Nephron progenitor cell (in vitro differentiated cells): ENCODE data around the gene GRPEL1.

Source experiments
- DNase-seq: peaks from one replicate; pipeline ENCODE4 v3.0.0; 2021
- H3K27ac Mint-ChIP-seq: 2 replicates; pipeline ENCODE4 v1.8.0; 2021; ENCODE audit warnings: mild to moderate bottlenecking, moderate library complexity, mixed read lengths
- H3K27me3 Mint-ChIP-seq: 2 replicates; pipeline ENCODE4 v1.8.0; 2021; ENCODE audit warnings: mild to moderate bottlenecking, low read depth, mixed read lengths; ENCODE audit not compliant: poor library complexity
- H3K36me3 Mint-ChIP-seq: 2 replicates; pipeline ENCODE4 v1.8.0; 2021; ENCODE audit warnings: low read depth, mixed read lengths
- H3K4me1 Mint-ChIP-seq: 2 replicates; pipeline ENCODE4 v1.8.0; 2021; ENCODE audit warnings: mixed read lengths
- H3K4me3 Mint-ChIP-seq: 2 replicates; pipeline ENCODE4 v1.8.0; 2021; ENCODE audit warnings: mild to moderate bottlenecking, moderate library complexity, mixed read lengths
- H3K9me3 Mint-ChIP-seq: 2 replicates; pipeline ENCODE4 v1.8.0; 2021; ENCODE audit warnings: mild to moderate bottlenecking, moderate library complexity, mixed read lengths
- TF ChIP-seq, protein P1 (sequence below): fragments of 200-600 bp; sonication (generic); IDR thresholded peaks from 2 replicates; pipeline ENCODE4 v1.5.0; 2021; ENCODE audit warnings: antibody characterized with exemption

The GRPEL1 gene

DNA sequence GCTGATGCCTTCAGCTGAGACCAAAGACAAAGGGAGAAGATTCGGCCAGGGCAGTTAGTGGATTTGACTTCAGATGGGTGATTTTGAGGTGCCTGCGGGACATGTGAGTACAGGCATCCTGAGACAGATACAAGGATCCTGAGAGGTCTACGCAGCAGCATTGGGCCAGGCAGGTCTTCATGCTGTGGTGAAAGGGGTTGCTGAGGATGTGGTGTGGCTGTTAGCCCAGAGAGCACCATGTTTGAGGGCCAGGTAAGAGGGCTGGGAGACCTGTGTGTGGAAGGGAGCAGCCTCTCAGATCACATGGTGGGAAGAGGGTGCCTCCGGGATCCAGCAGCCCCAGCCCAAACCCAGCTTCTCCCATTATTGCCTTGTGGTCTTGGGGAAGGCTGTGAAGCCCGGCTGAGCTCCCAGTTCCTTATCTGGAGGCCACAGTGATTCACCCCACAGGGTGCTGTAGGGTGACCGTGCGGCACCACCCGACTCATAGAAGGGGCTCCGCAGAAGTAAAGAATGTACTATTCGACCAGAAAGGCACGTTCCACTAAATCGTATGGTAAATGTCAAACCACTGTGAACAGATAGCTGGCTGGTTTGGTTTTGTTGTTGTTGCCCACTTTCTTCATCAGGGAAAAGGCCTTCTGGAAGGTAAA lies 52.4 kb downstream of the GRPEL1 start:
- H3K27me3 Mint-ChIP-seq: no peaks in the 10 kb centered on the region
- H3K4me3 Mint-ChIP-seq: no peak overlapping the region
- H3K4me1 Mint-ChIP-seq: peaks cover 17% of the 10 kb centered on the region
- H3K36me3 Mint-ChIP-seq: peaks cover 58% of the 10 kb centered on the region
- no peak overlapping the region for H3K27ac Mint-ChIP-seq
- TF ChIP-seq, protein P1, sequence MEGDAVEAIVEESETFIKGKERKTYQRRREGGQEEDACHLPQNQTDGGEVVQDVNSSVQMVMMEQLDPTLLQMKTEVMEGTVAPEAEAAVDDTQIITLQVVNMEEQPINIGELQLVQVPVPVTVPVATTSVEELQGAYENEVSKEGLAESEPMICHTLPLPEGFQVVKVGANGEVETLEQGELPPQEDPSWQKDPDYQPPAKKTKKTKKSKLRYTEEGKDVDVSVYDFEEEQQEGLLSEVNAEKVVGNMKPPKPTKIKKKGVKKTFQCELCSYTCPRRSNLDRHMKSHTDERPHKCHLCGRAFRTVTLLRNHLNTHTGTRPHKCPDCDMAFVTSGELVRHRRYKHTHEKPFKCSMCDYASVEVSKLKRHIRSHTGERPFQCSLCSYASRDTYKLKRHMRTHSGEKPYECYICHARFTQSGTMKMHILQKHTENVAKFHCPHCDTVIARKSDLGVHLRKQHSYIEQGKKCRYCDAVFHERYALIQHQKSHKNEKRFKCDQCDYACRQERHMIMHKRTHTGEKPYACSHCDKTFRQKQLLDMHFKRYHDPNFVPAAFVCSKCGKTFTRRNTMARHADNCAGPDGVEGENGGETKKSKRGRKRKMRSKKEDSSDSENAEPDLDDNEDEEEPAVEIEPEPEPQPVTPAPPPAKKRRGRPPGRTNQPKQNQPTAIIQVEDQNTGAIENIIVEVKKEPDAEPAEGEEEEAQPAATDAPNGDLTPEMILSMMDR: no peak
- no peak for DNase-seq
- H3K9me3 Mint-ChIP-seq: no peaks in the 10 kb centered on the region

GRCh38 chr4:7014815-7015214 lies 53.0 kb downstream of the GRPEL1 start:
- no peak for DNase-seq
- H3K27me3 Mint-ChIP-seq: no peaks in the 10 kb centered on the region
- H3K4me1 Mint-ChIP-seq: peaks cover 11% of the 10 kb centered on the region
- H3K36me3 Mint-ChIP-seq: peaks cover 65% of the 10 kb centered on the region
- TF ChIP-seq, protein P1: no peak
- no peak overlapping the region for H3K4me3 Mint-ChIP-seq
- H3K27ac Mint-ChIP-seq: no peak overlapping the region
- H3K9me3 Mint-ChIP-seq: no peaks in the 10 kb centered on the region

DNA sequence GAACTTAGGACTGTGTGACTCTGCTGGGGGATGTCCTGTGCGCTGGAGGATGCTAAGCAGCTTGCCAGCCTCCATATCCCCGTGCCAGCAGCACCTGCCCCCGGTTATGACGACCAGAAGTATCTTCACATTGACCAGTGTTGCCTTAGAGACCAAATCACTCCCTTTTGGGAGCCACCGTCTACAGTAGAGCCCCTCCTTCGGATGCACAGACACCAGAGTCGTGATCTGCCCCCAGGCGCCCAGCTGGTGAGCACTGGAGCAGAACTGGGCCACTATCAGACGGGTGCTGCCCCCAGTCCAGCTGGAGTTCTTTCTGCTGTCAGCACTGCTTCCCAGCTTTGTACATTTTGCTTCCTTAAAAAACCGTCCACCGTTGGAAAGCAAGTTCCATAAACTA lies 54.7 kb downstream of the GRPEL1 start:
- peaks cover 63% of the 10 kb centered on the region for H3K36me3 Mint-ChIP-seq
- H3K4me1 Mint-ChIP-seq: peaks cover 7% of the 10 kb centered on the region
- H3K27me3 Mint-ChIP-seq: no peaks in the 10 kb centered on the region
- no peak for DNase-seq
- no peaks in the 10 kb centered on the region for H3K9me3 Mint-ChIP-seq
- TF ChIP-seq, protein P1: no peak
- H3K27ac Mint-ChIP-seq: no peak overlapping the region
- H3K4me3 Mint-ChIP-seq: no peak overlapping the region

- Mint-ChIP-seq H3K27me3 (no peaks in the 10 kb centered on the region), H3K27ac (no peak overlapping the region), H3K4me3 (no peak overlapping the region), H3K36me3 (peaks cover 57% of the 10 kb centered on the region), H3K9me3 (no peaks in the 10 kb centered on the region), H3K4me1 (peaks cover 10% of the 10 kb centered on the region)
- TF ChIP-seq, protein P1: no peak
- no peak for DNase-seq
Measured at GRCh38 chr4:7009564-7009963, 58.3 kb downstream of the GRPEL1 start.
